ENCODE measurements around the gene CNOT10. TPM values are rescaled to one million over a fixed set of nuclear protein-coding genes. Genes with fewer than 3 reads are reported as not detected.

The CNOT10 gene, protein sequence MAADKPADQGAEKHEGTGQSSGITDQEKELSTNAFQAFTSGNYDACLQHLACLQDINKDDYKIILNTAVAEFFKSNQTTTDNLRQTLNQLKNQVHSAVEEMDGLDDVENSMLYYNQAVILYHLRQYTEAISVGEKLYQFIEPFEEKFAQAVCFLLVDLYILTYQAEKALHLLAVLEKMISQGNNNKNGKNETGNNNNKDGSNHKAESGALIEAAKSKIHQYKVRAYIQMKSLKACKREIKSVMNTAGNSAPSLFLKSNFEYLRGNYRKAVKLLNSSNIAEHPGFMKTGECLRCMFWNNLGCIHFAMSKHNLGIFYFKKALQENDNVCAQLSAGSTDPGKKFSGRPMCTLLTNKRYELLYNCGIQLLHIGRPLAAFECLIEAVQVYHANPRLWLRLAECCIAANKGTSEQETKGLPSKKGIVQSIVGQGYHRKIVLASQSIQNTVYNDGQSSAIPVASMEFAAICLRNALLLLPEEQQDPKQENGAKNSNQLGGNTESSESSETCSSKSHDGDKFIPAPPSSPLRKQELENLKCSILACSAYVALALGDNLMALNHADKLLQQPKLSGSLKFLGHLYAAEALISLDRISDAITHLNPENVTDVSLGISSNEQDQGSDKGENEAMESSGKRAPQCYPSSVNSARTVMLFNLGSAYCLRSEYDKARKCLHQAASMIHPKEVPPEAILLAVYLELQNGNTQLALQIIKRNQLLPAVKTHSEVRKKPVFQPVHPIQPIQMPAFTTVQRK
- total RNA-seq: 10 to 100 TPM; 15.1 to 50.0 (median 31.8) TPM

GRCh38 chr3:32684800-32685542, at the start of gene CNOT10:
TSS of gene CNOT10 (plus strand) at chr3:32685188. CDS start at chr3:32685461, 273 bp downstream.
- Histone ChIP-seq H3K4me1 (no peaks in the 10 kb centered on the region), H3K27ac (peak within 1 kb of the TSS; percentile 70 to 87), H3K4me3 (peak within 1 kb of the TSS; percentile 75 to 83), H3K27me3 (no peaks in the 10 kb centered on the region), H3K9me3 (no peaks in the 10 kb centered on the region), H3K36me3 (no peaks in the 10 kb centered on the region)
- TF ChIP-seq POLR2A (IDR thresholded peaks at IDR 0.05): peak; percentile 52 to 64
- peak in 2 of 4 experiments; percentile 22 to 45 for TF ChIP-seq CTCF (IDR thresholded peaks at IDR 0.05)
- DNase-seq: peak; percentile 88 to 93
- intact Hi-C loops (cut with DNase I; ENCODE audit: low total_unique reads): no loop called here

GRCh38 chr3:32640939-32641338, 44.0 kb upstream of the CNOT10 start:
- no peak for DNase-seq
- Histone ChIP-seq H3K4me1 (no peaks in the 10 kb centered on the region), H3K4me3 (no peak overlapping the region), H3K27me3 (no peaks in the 10 kb centered on the region), H3K9me3 (no peaks in the 10 kb centered on the region), H3K36me3 (no peaks in the 10 kb centered on the region), H3K27ac (no peak overlapping the region)
- intact Hi-C loops (cut with DNase I; ENCODE audit: low total_unique reads): no loop called here
- TF ChIP-seq CTCF (IDR thresholded peaks at IDR 0.05) (no peak), POLR2A (IDR thresholded peaks at IDR 0.05) (no peak)

GRCh38 chr3:32641356-32641755, 43.6 kb upstream of the CNOT10 start:
- Histone ChIP-seq H3K27me3 (no peaks in the 10 kb centered on the region), H3K27ac (no peak overlapping the region), H3K36me3 (no peaks in the 10 kb centered on the region), H3K4me1 (no peaks in the 10 kb centered on the region), H3K4me3 (no peak overlapping the region), H3K9me3 (no peaks in the 10 kb centered on the region)
- intact Hi-C loops (cut with DNase I; ENCODE audit: low total_unique reads): no loop called here
- TF ChIP-seq POLR2A (IDR thresholded peaks at IDR 0.05) (no peak), CTCF (IDR thresholded peaks at IDR 0.05) (no peak)
- DNase-seq: no peak

- intact Hi-C loops (cut with DNase I; ENCODE audit: low total_unique reads): no loop called here
- Histone ChIP-seq H3K36me3 (no peaks in the 10 kb centered on the region), H3K4me3 (no peak overlapping the region), H3K9me3 (no peaks in the 10 kb centered on the region), H3K4me1 (no peaks in the 10 kb centered on the region), H3K27ac (no peak overlapping the region), H3K27me3 (no peaks in the 10 kb centered on the region)
- TF ChIP-seq CTCF (IDR thresholded peaks at IDR 0.05) (no peak), POLR2A (IDR thresholded peaks at IDR 0.05) (no peak)
- DNase-seq: no peak
Observed at GRCh38 chr3:32643354-32643753, 41.6 kb upstream of the CNOT10 start.
